Measurements from ENCODE around the gene UGDH. TPM values are rescaled to one million over a fixed set of nuclear protein-coding genes. Genes with fewer than 3 reads are reported as not detected.

Gene UGDH
- total RNA-seq, 2 donors from 2014 or later = 12.2 to 34.7 TPM

- H3K9me3 ChIP-seq = no peaks in the 10 kb centered on the region
- H3K4me1 ChIP-seq = no peaks in the 10 kb centered on the region
- H3K4me3 ChIP-seq = no peak overlapping the region
- no peak for TF ChIP-seq CTCF (IDR thresholded peaks at IDR 0.05)
- H3K27me3 ChIP-seq = no peaks in the 10 kb centered on the region
- H3K36me3 ChIP-seq = peaks cover 17% of the 10 kb centered on the region
- no peak overlapping the region for H3K27ac ChIP-seq
- DNase-seq (ENCODE audit: low spot score) = no peak
These were observed 31.6 kb downstream of the UGDH start for GRCh38 chr4:39495446-39496213.

- no peaks in the 10 kb centered on the region for H3K27me3 ChIP-seq
- no peak for TF ChIP-seq CTCF (IDR thresholded peaks at IDR 0.05)
- H3K27ac ChIP-seq = no peak overlapping the region
- peak; percentile 50 for DNase-seq (ENCODE audit: low spot score)
- no peaks in the 10 kb centered on the region for H3K9me3 ChIP-seq
- no peaks in the 10 kb centered on the region for H3K4me1 ChIP-seq
- peaks cover 12% of the 10 kb centered on the region for H3K36me3 ChIP-seq
- H3K4me3 ChIP-seq = no peak overlapping the region
These were observed 32.9 kb downstream of the UGDH start for GRCh38 chr4:39494354-39494753.

DNA sequence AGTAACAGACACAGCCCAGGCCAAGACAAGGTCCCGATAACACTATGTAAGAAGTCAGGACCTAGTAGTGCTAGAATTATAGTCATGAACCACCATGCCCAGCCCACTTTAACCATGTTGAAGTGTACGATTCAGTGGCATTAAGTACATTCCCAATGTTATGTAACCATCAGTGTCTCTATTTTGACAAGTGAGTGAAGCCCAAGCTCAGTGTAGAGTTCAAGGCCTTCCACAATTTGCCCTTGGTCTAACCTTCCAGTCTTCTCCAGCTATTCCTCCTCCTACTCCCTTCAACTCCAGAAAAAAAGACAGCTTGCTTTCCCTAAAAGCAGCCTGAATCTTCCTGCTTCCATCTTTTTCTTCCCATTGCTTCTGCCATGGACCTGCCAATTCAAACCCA, 36.9 kb downstream of the UGDH start:
- TF ChIP-seq CTCF (IDR thresholded peaks at IDR 0.05) = no peak
- no peaks in the 10 kb centered on the region for H3K36me3 ChIP-seq
- H3K4me1 ChIP-seq = no peaks in the 10 kb centered on the region
- peak; percentile 2 for DNase-seq (ENCODE audit: low spot score)
- H3K27me3 ChIP-seq = no peaks in the 10 kb centered on the region
- H3K4me3 ChIP-seq = no peak overlapping the region
- no peak overlapping the region for H3K27ac ChIP-seq
- H3K9me3 ChIP-seq = no peaks in the 10 kb centered on the region

- H3K36me3 ChIP-seq = no peaks in the 10 kb centered on the region
- no peaks in the 10 kb centered on the region for H3K4me1 ChIP-seq
- no peak for TF ChIP-seq CTCF (IDR thresholded peaks at IDR 0.05)
- no peaks in the 10 kb centered on the region for H3K9me3 ChIP-seq
- H3K4me3 ChIP-seq = no peak overlapping the region
- H3K27ac ChIP-seq = no peak overlapping the region
- no peak for DNase-seq (ENCODE audit: low spot score)
- no peaks in the 10 kb centered on the region for H3K27me3 ChIP-seq
These were observed 40.9 kb downstream of the UGDH start for GRCh38 chr4:39486221-39486804.

GRCh38 chr4:39484582-39485272, 42.5 kb downstream of the UGDH start:
- Histone ChIP-seq H3K9me3 (no peaks in the 10 kb centered on the region), H3K4me3 (no peak overlapping the region), H3K27me3 (no peaks in the 10 kb centered on the region), H3K27ac (no peak overlapping the region), H3K36me3 (no peaks in the 10 kb centered on the region), H3K4me1 (no peaks in the 10 kb centered on the region)
- DNase-seq (ENCODE audit: low spot score) = no peak
- no peak for TF ChIP-seq CTCF (IDR thresholded peaks at IDR 0.05)

Data from right atrium auricular region (tissue), 2 donors.